ENCODE results near the gene WDR1.
"Not testable (repeated sequence)": the region's sequence is repeated elsewhere in the genome, so short reads cannot be mapped to it uniquely, and the experiment has no call there.

WDR1 gene

GRCh38 chr4:10130178-10130888 lies 13.7 kb upstream of the WDR1 start:
- no peak overlapping the region for H3K4me3 ChIP-seq (ENCODE audit: low read depth, low read length)
- no peak overlapping the region for H3K27ac ChIP-seq
- in situ Hi-C loops (cut with HindIII; ENCODE audit: low pct_ligation_motif_present, low sequenced_read_pairs): no loop called here
- TF ChIP-seq CTCF (IDR thresholded peaks at IDR 0.05; ENCODE audit: low read depth, low read length, missing control alignments): no peak
- H3K27me3 ChIP-seq (replicated peaks): no peaks in the 10 kb centered on the region
- no peaks in the 10 kb centered on the region for H3K36me3 ChIP-seq (replicated peaks)
- DNase-seq: no peak

- in situ Hi-C loops (cut with HindIII; ENCODE audit: low pct_ligation_motif_present, low sequenced_read_pairs): no loop called here
- TF ChIP-seq CTCF (IDR thresholded peaks at IDR 0.05; ENCODE audit: low read depth, low read length, missing control alignments): no peak
- no peak for DNase-seq
- H3K36me3 ChIP-seq (replicated peaks): no peaks in the 10 kb centered on the region
- no peak overlapping the region for H3K27ac ChIP-seq
- no peak overlapping the region for H3K4me3 ChIP-seq (ENCODE audit: low read depth, low read length)
- no peaks in the 10 kb centered on the region for H3K27me3 ChIP-seq (replicated peaks)
These were observed 12.9 kb upstream of the WDR1 start for GRCh38 chr4:10129196-10130177.

GRCh38 chr4:10128761-10129160 lies 12.2 kb upstream of the WDR1 start:
- no peak for TF ChIP-seq CTCF (IDR thresholded peaks at IDR 0.05; ENCODE audit: low read depth, low read length, missing control alignments)
- Histone ChIP-seq H3K27me3 (replicated peaks) (no peaks in the 10 kb centered on the region), H3K4me3 (ENCODE audit: low read depth, low read length) (no peak overlapping the region), H3K27ac (no peak overlapping the region), H3K36me3 (replicated peaks) (no peaks in the 10 kb centered on the region)
- no peak for DNase-seq
- in situ Hi-C loops (cut with HindIII; ENCODE audit: low pct_ligation_motif_present, low sequenced_read_pairs): no loop called here

GRCh38 chr4:10127531-10127930 lies 10.9 kb upstream of the WDR1 start:
- H3K27me3 ChIP-seq (replicated peaks); DNase-seq; H3K36me3 ChIP-seq (replicated peaks); H3K27ac ChIP-seq; H3K4me3 ChIP-seq (ENCODE audit: low read depth, low read length); in situ Hi-C loops (cut with HindIII; ENCODE audit: low pct_ligation_motif_present, low sequenced_read_pairs): not testable (repeated sequence)

- no peak for TF ChIP-seq CTCF (IDR thresholded peaks at IDR 0.05; ENCODE audit: low read depth, low read length, missing control alignments)
- Histone ChIP-seq H3K36me3 (replicated peaks) (no peaks in the 10 kb centered on the region), H3K27me3 (replicated peaks) (no peaks in the 10 kb centered on the region), H3K27ac (no peak overlapping the region), H3K4me3 (ENCODE audit: low read depth, low read length) (no peak overlapping the region)
- DNase-seq: no peak
- in situ Hi-C loops (cut with HindIII; ENCODE audit: low pct_ligation_motif_present, low sequenced_read_pairs): no loop called here
These were observed 7.8 kb upstream of the WDR1 start for GRCh38 chr4:10124167-10124930.
